OCI-LY1 (cell line): Measurements from ENCODE around the gene RASAL2.

Experiments
- H2AFZ ChIP-seq: fragments of 200-600 bp; sonication (generic), shearing (Covaris generic); 2 replicates; pipeline ENCODE4 v1.6.0; 2014; ENCODE audit warnings: antibody characterized with exemption, mild to moderate bottlenecking, low read length
- H3F3A ChIP-seq: fragments of 200-600 bp; sonication (generic), shearing (Covaris generic); 2 replicates; pipeline ENCODE4 v1.6.0; 2014; ENCODE audit warnings: mild to moderate bottlenecking, antibody characterized with exemption, low read length, moderate library complexity; ENCODE audit not compliant: insufficient read depth
- H3K27ac ChIP-seq: fragments of 200-600 bp; sonication (generic); 2 replicates; pipeline ENCODE4 v1.5.1; 2014; ENCODE audit warnings: low read length, mixed run types, mild to moderate bottlenecking, low read depth; ENCODE audit not compliant: poor library complexity, severe bottlenecking
- H3K27me3 ChIP-seq: fragments of 200-600 bp; sonication (generic); 2 replicates; pipeline ENCODE4 v1.6.0; 2014; ENCODE audit warnings: antibody characterized with exemption, mild to moderate bottlenecking, low read length, moderate library complexity; ENCODE audit not compliant: insufficient read depth
- H3K36me3 ChIP-seq: fragments of 200-600 bp; sonication (generic); 2 replicates; pipeline ENCODE4 v1.6.1; 2014; ENCODE audit warnings: mild to moderate bottlenecking, antibody characterized with exemption, low read length, moderate library complexity, mixed read lengths; ENCODE audit not compliant: insufficient read depth
- H3K4me1 ChIP-seq: fragments of 200-600 bp; sonication (generic); 2 replicates; pipeline ENCODE4 v1.5.1; 2014; ENCODE audit warnings: mild to moderate bottlenecking, low read length, moderate library complexity; ENCODE audit not compliant: insufficient read depth, severe bottlenecking
- H3K4me2 ChIP-seq: fragments of 200-600 bp; sonication (generic), shearing (Covaris generic); 2 replicates; pipeline ENCODE4 v1.6.1; 2014; ENCODE audit warnings: low read length
- H3K4me3 ChIP-seq: fragments of 200-600 bp; sonication (generic); 2 replicates; pipeline ENCODE4 v1.5.1; 2014; ENCODE audit warnings: low read length, low read depth, mild to moderate bottlenecking, mixed read lengths; ENCODE audit not compliant: poor library complexity, severe bottlenecking
- H3K79me2 ChIP-seq: fragments of 200-600 bp; shearing (Covaris generic); 2 replicates; pipeline ENCODE4 v1.6.1; 2016; ENCODE audit warnings: mixed run types, low read length, mixed read lengths; ENCODE audit not compliant: insufficient read depth
- H3K9ac ChIP-seq: fragments of 200-600 bp; sonication (generic), shearing (Covaris generic); 2 replicates; pipeline ENCODE4 v1.6.1; 2014; ENCODE audit warnings: mild to moderate bottlenecking, low read length, mixed read lengths
- H3K9me2 ChIP-seq: fragments of 200-600 bp; sonication (generic), shearing (Covaris generic); 2 replicates; pipeline ENCODE4 v1.6.1; 2014; ENCODE audit warnings: low read depth, mild to moderate bottlenecking, low read length, mixed read lengths
- H3K9me3 ChIP-seq: fragments of 200-600 bp; shearing (Covaris generic); 2 replicates; pipeline ENCODE4 v1.6.1; 2014; ENCODE audit warnings: low read length, mixed read lengths
- H4K20me1 ChIP-seq: fragments of 200-600 bp; sonication (generic), shearing (Covaris generic); 2 replicates; pipeline ENCODE4 v1.6.0; 2016; ENCODE audit warnings: mild to moderate bottlenecking, low read length; ENCODE audit not compliant: insufficient read depth
- EZH2 ChIP-seq: fragments of 200-600 bp; sonication (generic), shearing (Covaris generic); IDR thresholded peaks from 2 replicates; pipeline ENCODE4 v1.8.0; 2017; ENCODE audit warnings: borderline replicate concordance, mixed run types, mild to moderate bottlenecking, antibody characterized with exemption, low read length, moderate library complexity, mixed read lengths
- TF ChIP-seq, protein P1 (sequence below): fragments of 200-600 bp; sonication (generic), shearing (Covaris generic); IDR thresholded peaks from 2 replicates; pipeline ENCODE4 v1.5.1; 2017; ENCODE audit warnings: mild to moderate bottlenecking, antibody characterized with exemption, low read length, moderate library complexity, mixed read lengths

The RASAL2 gene

DNA sequence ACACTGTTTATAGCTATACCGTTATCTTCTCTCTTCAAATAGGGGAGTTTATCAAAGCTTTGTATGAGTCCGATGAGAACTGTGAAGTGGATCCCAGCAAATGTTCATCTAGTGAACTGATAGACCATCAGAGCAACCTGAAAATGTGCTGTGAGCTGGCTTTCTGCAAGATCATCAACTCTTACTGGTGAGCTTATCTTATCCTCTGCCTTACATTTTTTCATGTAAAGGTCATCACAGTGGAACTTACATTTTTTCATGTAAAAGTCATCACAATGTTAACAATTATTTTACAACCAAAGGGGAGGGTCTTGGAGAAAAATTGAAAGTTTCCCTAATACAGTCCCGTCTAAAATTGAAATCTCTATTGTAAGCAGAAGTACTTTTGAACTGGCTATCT is 357.6 kb downstream of the RASAL2 start:
- Histone ChIP-seq H3K79me2 (no peaks in the 10 kb centered on the region), H3K9me2 (no peaks in the 10 kb centered on the region), H3K9ac (no peak overlapping the region), H3K4me1 (no peaks in the 10 kb centered on the region), H3K9me3 (no peaks in the 10 kb centered on the region), H3K4me2 (no peak overlapping the region), H3K36me3 (no peaks in the 10 kb centered on the region), H3K4me3 (no peak overlapping the region), H3F3A (no peaks in the 10 kb centered on the region), H3K27me3 (no peaks in the 10 kb centered on the region), H2AFZ (no peak overlapping the region), H3K27ac (no peak overlapping the region), H4K20me1 (no peaks in the 10 kb centered on the region)
- TF ChIP-seq EZH2: no peak

DNA sequence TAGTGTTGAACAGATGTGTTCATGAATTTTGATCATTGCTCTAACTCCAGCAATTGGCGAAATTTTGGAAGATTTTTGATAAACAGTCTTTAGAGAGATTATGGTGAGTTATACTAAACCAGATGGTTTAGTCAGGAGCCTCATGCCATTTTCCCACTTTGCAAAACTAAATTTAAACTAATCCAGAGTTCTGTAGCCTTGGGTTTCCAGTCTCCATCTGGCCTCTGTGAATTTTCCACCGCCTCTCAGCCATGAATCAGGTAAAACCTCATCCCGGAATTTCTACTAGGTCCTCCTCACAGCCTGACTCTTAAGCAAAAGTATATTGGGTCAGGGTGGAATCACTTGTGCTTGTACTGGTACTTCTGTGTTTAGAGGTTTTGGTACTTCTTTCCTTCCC is 358.1 kb downstream of the RASAL2 start:
- no peak overlapping the region for H3K4me2 ChIP-seq
- no peaks in the 10 kb centered on the region for H4K20me1 ChIP-seq
- no peaks in the 10 kb centered on the region for H3K27me3 ChIP-seq
- H3K9ac ChIP-seq: no peak overlapping the region
- H3K79me2 ChIP-seq: no peaks in the 10 kb centered on the region
- no peak overlapping the region for H2AFZ ChIP-seq
- no peaks in the 10 kb centered on the region for H3K4me1 ChIP-seq
- no peaks in the 10 kb centered on the region for H3K36me3 ChIP-seq
- H3K27ac ChIP-seq: no peak overlapping the region
- no peaks in the 10 kb centered on the region for H3K9me2 ChIP-seq
- H3F3A ChIP-seq: no peaks in the 10 kb centered on the region
- H3K4me3 ChIP-seq: no peak overlapping the region
- TF ChIP-seq, protein P1, sequence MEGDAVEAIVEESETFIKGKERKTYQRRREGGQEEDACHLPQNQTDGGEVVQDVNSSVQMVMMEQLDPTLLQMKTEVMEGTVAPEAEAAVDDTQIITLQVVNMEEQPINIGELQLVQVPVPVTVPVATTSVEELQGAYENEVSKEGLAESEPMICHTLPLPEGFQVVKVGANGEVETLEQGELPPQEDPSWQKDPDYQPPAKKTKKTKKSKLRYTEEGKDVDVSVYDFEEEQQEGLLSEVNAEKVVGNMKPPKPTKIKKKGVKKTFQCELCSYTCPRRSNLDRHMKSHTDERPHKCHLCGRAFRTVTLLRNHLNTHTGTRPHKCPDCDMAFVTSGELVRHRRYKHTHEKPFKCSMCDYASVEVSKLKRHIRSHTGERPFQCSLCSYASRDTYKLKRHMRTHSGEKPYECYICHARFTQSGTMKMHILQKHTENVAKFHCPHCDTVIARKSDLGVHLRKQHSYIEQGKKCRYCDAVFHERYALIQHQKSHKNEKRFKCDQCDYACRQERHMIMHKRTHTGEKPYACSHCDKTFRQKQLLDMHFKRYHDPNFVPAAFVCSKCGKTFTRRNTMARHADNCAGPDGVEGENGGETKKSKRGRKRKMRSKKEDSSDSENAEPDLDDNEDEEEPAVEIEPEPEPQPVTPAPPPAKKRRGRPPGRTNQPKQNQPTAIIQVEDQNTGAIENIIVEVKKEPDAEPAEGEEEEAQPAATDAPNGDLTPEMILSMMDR: no peak
- TF ChIP-seq EZH2: no peak
- H3K9me3 ChIP-seq: no peaks in the 10 kb centered on the region

DNA sequence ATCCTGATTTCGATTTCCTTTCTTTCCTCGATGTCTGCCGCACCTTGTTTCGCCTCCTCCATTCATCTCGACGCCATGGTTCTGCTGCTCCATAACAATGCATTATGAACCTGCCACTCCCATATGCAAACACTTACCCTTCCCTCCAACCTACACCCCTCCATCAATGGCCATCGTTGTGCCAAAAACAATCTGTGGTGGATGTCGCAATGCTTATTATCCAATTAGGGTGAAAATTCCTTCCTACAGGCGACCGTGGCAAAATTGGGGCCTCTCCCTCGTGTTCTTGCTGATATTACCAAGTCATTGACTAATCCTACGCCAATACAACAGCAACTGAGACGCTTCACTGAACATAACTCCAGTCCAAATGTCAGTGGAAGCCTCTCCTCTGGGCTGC is 362.6 kb downstream of the RASAL2 start:
- H3K4me1 ChIP-seq: no peaks in the 10 kb centered on the region
- H4K20me1 ChIP-seq: no peaks in the 10 kb centered on the region
- no peaks in the 10 kb centered on the region for H3K9me2 ChIP-seq
- no peak overlapping the region for H2AFZ ChIP-seq
- H3K4me2 ChIP-seq: no peak overlapping the region
- no peaks in the 10 kb centered on the region for H3K9me3 ChIP-seq
- no peaks in the 10 kb centered on the region for H3K27me3 ChIP-seq
- no peak overlapping the region for H3K9ac ChIP-seq
- no peaks in the 10 kb centered on the region for H3K79me2 ChIP-seq
- H3K27ac ChIP-seq: no peak overlapping the region
- no peak overlapping the region for H3K4me3 ChIP-seq
- no peaks in the 10 kb centered on the region for H3K36me3 ChIP-seq
- H3F3A ChIP-seq: no peaks in the 10 kb centered on the region
- TF ChIP-seq EZH2: no peak
- TF ChIP-seq, protein P1: no peak

DNA sequence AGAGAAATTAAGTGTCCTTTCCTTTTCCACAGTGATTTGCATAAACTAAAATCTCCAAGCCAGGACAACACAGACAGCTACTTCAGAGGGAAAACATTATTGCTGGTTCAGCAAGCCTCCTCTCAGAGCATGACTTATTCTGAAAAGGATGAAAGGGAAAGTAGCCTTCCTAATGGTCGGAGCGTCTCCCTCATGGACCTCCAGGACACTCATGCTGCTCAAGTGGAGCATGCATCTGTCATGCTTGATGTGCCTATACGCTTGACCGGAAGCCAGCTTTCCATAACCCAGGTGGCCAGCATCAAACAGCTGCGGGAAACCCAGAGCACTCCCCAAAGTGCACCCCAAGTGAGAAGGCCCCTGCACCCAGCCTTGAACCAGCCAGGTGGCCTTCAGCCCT is 363.7 kb downstream of the RASAL2 start:
- Histone ChIP-seq H3K36me3 (no peaks in the 10 kb centered on the region), H3K4me3 (no peak overlapping the region), H3K9ac (no peak overlapping the region), H3K79me2 (no peaks in the 10 kb centered on the region), H3K27me3 (no peaks in the 10 kb centered on the region), H2AFZ (no peak overlapping the region), H3K27ac (no peak overlapping the region), H3K9me3 (no peaks in the 10 kb centered on the region), H4K20me1 (no peaks in the 10 kb centered on the region), H3K4me2 (no peak overlapping the region), H3K4me1 (no peaks in the 10 kb centered on the region), H3F3A (no peaks in the 10 kb centered on the region), H3K9me2 (no peaks in the 10 kb centered on the region)
- TF ChIP-seq, protein P1: no peak
- TF ChIP-seq EZH2: no peak
